Measurements from ENCODE around the gene NEK6.

GRCh38 chr9:124214116-124214515 is 43.6 kb upstream of the NEK6 start:
- TF ChIP-seq MYC (IDR thresholded peaks at IDR 0.05; ENCODE audit: borderline replicate concordance, low read length) (no peak), CTCF (IDR thresholded peaks at IDR 0.05) (no peak), JUNB (IDR thresholded peaks at IDR 0.05) (no peak), POLR2A (IDR thresholded peaks at IDR 0.05; ENCODE audit: low read length) (no peak), HOXA7 (CRISPR knock-in tag; IDR thresholded peaks at IDR 0.05) (no peak), RNF2 (IDR thresholded peaks at IDR 0.05; ENCODE audit: borderline replicate concordance, low read depth) (no peak), GATA3 (IDR thresholded peaks at IDR 0.05; ENCODE audit: borderline replicate concordance) (no peak), MAX (IDR thresholded peaks at IDR 0.05) (no peak)
